ENCODE measurements around the gene SEC22A.

Gene SEC22A

GRCh38 chr3:123281929-123282328, 80.2 kb downstream of the SEC22A start:
- no peaks in the 10 kb centered on the region for H3K27me3 ChIP-seq (ENCODE audit: low read depth)
- DNase-seq (ENCODE audit: low spot score in 2 of 2), result no peak
- no peak overlapping the region for H3K4me3 ChIP-seq
- no peaks in the 10 kb centered on the region for H3K4me1 ChIP-seq
- H3K36me3 ChIP-seq (replicated peaks), result no peaks in the 10 kb centered on the region
- H3K9me3 ChIP-seq, result no peaks in the 10 kb centered on the region
- in situ Hi-C loops (cut with MboI; ENCODE audit: low sequenced_read_pairs), result no loop called here

DNA sequence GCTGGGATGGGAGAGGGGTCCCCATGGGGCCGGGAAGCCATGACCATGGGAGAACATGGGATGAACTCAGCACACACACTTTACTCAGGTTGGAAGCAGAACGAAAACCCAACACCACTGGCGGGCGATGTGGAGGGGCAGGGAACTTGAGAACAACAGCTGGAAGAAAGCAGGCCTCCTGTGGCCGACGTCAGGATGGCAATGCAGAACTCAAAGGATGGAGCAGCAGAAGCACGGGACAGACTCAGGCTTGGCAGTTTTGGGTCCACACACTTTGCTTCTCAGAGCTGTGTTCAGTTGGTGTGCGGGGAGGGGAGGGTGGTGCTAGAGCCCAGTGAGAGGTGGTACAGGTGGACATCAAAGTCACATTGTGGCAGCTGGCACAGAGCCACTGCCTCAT, 80.7 kb downstream of the SEC22A start:
- no peaks in the 10 kb centered on the region for H3K36me3 ChIP-seq (replicated peaks)
- in situ Hi-C loops (cut with MboI; ENCODE audit: low sequenced_read_pairs), result no loop called here
- DNase-seq (ENCODE audit: low spot score in 2 of 2), result no peak
- H3K4me3 ChIP-seq, result no peak overlapping the region
- H3K27me3 ChIP-seq (ENCODE audit: low read depth), result no peaks in the 10 kb centered on the region
- no peaks in the 10 kb centered on the region for H3K9me3 ChIP-seq
- no peaks in the 10 kb centered on the region for H3K4me1 ChIP-seq

GRCh38 chr3:123283074-123283473, 81.3 kb downstream of the SEC22A start:
- Histone ChIP-seq H3K36me3 (replicated peaks) (no peaks in the 10 kb centered on the region), H3K4me3 (no peak overlapping the region), H3K4me1 (no peaks in the 10 kb centered on the region), H3K27me3 (ENCODE audit: low read depth) (no peaks in the 10 kb centered on the region), H3K9me3 (no peaks in the 10 kb centered on the region)
- in situ Hi-C loops (cut with MboI; ENCODE audit: low sequenced_read_pairs), result no loop called here
- no peak for DNase-seq (ENCODE audit: low spot score in 2 of 2)

DNA sequence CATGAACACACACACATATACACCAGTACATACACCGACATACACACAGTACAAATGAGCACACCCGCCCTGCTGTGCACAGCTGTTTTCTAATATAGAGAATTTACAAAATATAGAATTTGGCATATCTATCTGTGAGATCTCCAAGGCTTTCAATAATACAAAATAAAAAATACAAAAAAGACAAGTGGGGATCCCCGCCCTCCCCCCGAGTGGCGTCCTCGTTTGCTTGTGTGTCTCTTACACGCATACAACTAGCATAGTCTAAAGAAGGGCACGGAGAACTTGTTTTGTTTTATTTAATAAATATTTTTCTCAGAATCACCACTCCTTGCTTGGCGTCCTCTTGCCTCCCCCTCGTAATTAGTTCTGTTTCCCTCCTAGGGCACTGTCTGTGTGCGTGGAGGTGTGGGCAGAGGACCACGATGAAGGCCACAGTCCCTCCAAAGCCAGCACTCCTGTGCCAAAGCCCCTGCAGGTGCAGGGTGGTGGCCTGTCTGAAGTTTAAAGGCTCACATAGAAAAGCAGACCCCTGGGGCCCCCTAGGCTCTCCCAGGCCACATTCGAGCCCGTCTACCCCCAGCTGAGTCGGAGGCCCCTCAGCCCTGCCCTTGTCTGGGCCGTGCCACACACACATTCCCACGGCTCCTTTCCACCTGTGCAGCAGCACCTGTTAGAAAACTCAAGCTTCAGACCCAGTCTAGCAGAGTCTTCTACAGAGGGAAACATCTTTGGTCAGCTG, 82.1 kb downstream of the SEC22A start:
- Histone ChIP-seq H3K9me3 (no peaks in the 10 kb centered on the region), H3K36me3 (replicated peaks) (no peaks in the 10 kb centered on the region), H3K4me1 (no peaks in the 10 kb centered on the region), H3K27me3 (ENCODE audit: low read depth) (no peaks in the 10 kb centered on the region), H3K4me3 (no peak overlapping the region)
- no peak for DNase-seq (ENCODE audit: low spot score in 2 of 2)
- in situ Hi-C loops (cut with MboI; ENCODE audit: low sequenced_read_pairs), result no loop called here

- in situ Hi-C loops (cut with MboI; ENCODE audit: low sequenced_read_pairs), result no loop called here
- Histone ChIP-seq H3K4me1 (no peaks in the 10 kb centered on the region), H3K9me3 (no peaks in the 10 kb centered on the region), H3K4me3 (no peak overlapping the region), H3K27me3 (ENCODE audit: low read depth) (no peaks in the 10 kb centered on the region), H3K36me3 (replicated peaks) (no peaks in the 10 kb centered on the region)
- no peak for DNase-seq (ENCODE audit: low spot score in 2 of 2)
Measured at GRCh38 chr3:123284399-123285010, 82.8 kb downstream of the SEC22A start.

GRCh38 chr3:123285066-123285465, 83.3 kb downstream of the SEC22A start:
- Histone ChIP-seq H3K4me3 (no peak overlapping the region), H3K36me3 (replicated peaks) (no peaks in the 10 kb centered on the region), H3K27me3 (ENCODE audit: low read depth) (no peaks in the 10 kb centered on the region), H3K9me3 (no peaks in the 10 kb centered on the region), H3K4me1 (no peaks in the 10 kb centered on the region)
- no peak for DNase-seq (ENCODE audit: low spot score in 2 of 2)
- in situ Hi-C loops (cut with MboI; ENCODE audit: low sequenced_read_pairs), result no loop called here

- H3K9me3 ChIP-seq, result no peaks in the 10 kb centered on the region
- H3K4me3 ChIP-seq, result no peak overlapping the region
- in situ Hi-C loops (cut with MboI; ENCODE audit: low sequenced_read_pairs), result no loop called here
- no peak for DNase-seq (ENCODE audit: low spot score in 2 of 2)
- H3K27me3 ChIP-seq (ENCODE audit: low read depth), result no peaks in the 10 kb centered on the region
- no peaks in the 10 kb centered on the region for H3K4me1 ChIP-seq
- no peaks in the 10 kb centered on the region for H3K36me3 ChIP-seq (replicated peaks)
Measured at GRCh38 chr3:123285479-123285878, 83.7 kb downstream of the SEC22A start.

GRCh38 chr3:123285931-123286307, 84.2 kb downstream of the SEC22A start:
- in situ Hi-C loops (cut with MboI; ENCODE audit: low sequenced_read_pairs), result no loop called here
- Histone ChIP-seq H3K9me3 (no peaks in the 10 kb centered on the region), H3K4me1 (no peaks in the 10 kb centered on the region), H3K4me3 (no peak overlapping the region), H3K27me3 (ENCODE audit: low read depth) (no peaks in the 10 kb centered on the region), H3K36me3 (replicated peaks) (no peaks in the 10 kb centered on the region)
- DNase-seq (ENCODE audit: low spot score in 2 of 2), result no peak

- Histone ChIP-seq H3K4me1 (no peaks in the 10 kb centered on the region), H3K27me3 (ENCODE audit: low read depth) (no peaks in the 10 kb centered on the region), H3K9me3 (no peaks in the 10 kb centered on the region), H3K36me3 (replicated peaks) (no peaks in the 10 kb centered on the region), H3K4me3 (no peak overlapping the region)
- in situ Hi-C loops (cut with MboI; ENCODE audit: low sequenced_read_pairs), result no loop called here
- peak; percentile 59 to 80 for DNase-seq (ENCODE audit: low spot score in 2 of 2)
Measured at GRCh38 chr3:123286308-123287023, 84.7 kb downstream of the SEC22A start.

GRCh38 chr3:123287051-123287961, 85.6 kb downstream of the SEC22A start:
- Histone ChIP-seq H3K4me1 (no peaks in the 10 kb centered on the region), H3K27me3 (ENCODE audit: low read depth) (no peaks in the 10 kb centered on the region), H3K4me3 (no peak overlapping the region), H3K36me3 (replicated peaks) (no peaks in the 10 kb centered on the region), H3K9me3 (no peaks in the 10 kb centered on the region)
- no peak for DNase-seq (ENCODE audit: low spot score in 2 of 2)
- in situ Hi-C loops (cut with MboI; ENCODE audit: low sequenced_read_pairs), result no loop called here

GRCh38 chr3:123287962-123288302, 86.2 kb downstream of the SEC22A start:
- no peaks in the 10 kb centered on the region for H3K4me1 ChIP-seq
- DNase-seq (ENCODE audit: low spot score in 2 of 2), result no peak
- H3K9me3 ChIP-seq, result no peaks in the 10 kb centered on the region
- in situ Hi-C loops (cut with MboI; ENCODE audit: low sequenced_read_pairs), result no loop called here
- H3K27me3 ChIP-seq (ENCODE audit: low read depth), result 0 out of 2 replicates have a peak, but pooled peaks cover 2% of the 10 kb centered on the region
- no peaks in the 10 kb centered on the region for H3K36me3 ChIP-seq (replicated peaks)
- no peak overlapping the region for H3K4me3 ChIP-seq

DNA sequence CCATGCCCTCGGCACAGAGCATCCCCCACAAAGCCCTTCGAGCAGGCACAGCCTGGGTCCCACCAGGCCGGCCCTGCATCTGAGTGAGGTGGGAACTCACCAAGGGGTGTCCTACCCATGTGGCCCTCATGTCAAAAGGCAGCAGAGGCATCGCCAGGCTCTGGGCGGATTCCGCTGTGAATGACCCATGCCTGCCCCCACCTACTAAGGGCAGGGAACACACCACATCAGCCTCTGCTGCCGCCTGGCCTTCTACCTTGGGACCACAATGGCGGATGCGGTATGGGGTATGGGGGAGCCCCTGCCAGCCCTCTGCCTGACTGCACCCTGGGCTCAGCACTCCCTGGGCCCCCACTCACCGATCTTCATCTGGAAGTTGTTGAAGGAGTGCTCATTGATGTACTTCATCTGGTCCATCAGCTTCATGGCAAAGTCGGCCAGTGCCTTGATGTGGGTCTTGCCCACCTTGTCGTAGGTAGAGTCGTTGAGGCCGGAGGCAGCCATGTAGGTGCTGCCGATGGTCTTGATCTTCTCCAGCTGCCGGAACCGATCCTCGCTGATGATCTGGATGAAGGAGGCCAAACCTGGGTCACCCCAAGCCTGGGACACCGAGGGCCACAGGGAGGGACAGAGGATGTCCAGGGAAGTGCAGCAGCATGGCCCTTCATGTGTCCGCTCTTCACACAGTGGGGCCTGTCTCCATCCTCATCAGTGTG, 87.8 kb downstream of the SEC22A start:
- in situ Hi-C loops (cut with MboI; ENCODE audit: low sequenced_read_pairs), result no loop called here
- Histone ChIP-seq H3K36me3 (replicated peaks) (no peaks in the 10 kb centered on the region), H3K9me3 (no peaks in the 10 kb centered on the region), H3K27me3 (ENCODE audit: low read depth) (0 out of 2 replicates have a peak, but pooled peaks cover 3% of the 10 kb centered on the region), H3K4me3 (no peak overlapping the region), H3K4me1 (no peaks in the 10 kb centered on the region)
- DNase-seq (ENCODE audit: low spot score in 2 of 2), result no peak
